HG02938 (cell line): Measurements from ENCODE around the gene MAP3K6.

Experiments
- ATAC-seq: cut with Tn5 transposase; IDR thresholded peaks from one replicate; pipeline ENCODE4 v1.9.1; 2021; ENCODE audit warnings: mild to moderate bottlenecking, moderate library complexity; ENCODE audit not compliant: unreplicated experiment

MAP3K6 gene

DNA sequence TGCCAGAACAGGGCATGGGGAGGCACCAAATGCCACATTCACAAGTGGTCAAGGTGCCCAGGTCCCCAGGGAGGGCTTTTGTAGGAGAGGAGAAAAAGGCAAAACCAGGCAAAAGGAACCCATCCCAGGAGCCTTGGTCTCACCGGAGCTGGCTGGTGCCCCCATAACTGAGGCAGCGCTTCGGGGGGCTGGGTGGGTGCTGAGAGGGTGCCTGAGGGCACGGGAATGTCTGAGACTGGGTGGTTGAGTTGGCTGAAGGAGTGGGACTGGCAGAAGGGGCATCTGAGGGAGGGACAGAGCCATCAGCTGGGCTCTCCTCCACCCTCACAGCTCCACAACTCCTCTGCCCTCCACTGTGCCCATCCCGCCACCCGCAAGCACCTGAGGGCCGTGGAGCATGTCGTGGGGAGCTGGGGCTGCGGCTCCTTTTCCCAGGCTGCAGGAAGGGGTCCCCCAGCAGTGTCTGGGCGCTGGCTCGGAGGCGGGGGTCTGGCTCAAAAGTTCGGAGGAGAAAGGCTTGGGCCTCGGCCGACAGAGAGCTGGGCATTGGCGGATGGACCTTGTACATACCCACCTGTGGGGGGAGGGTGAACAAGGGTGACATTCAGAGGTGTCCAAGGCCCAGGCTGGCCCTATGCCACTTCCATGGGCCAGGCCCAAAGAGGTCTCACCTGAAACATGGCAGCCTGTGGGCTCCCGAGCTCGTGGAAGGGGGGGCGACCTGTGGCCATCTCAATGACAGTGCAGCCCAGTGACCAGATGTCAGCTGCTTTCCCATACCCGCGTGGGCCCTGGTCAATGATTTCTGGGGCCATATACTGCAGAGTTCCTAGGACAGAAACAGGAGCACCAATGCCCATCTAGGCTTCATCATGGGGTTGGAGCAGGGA, 8.5 kb downstream of the MAP3K6 start:
- no peak for ATAC-seq

- ATAC-seq: no peak
Observed at GRCh38 chr1:27357281-27358037, 9.3 kb downstream of the MAP3K6 start.

GRCh38 chr1:27356619-27357280, 10.0 kb downstream of the MAP3K6 start:
- no peak for ATAC-seq

GRCh38 chr1:27356277-27356618, 10.5 kb downstream of the MAP3K6 start:
- no peak for ATAC-seq

DNA sequence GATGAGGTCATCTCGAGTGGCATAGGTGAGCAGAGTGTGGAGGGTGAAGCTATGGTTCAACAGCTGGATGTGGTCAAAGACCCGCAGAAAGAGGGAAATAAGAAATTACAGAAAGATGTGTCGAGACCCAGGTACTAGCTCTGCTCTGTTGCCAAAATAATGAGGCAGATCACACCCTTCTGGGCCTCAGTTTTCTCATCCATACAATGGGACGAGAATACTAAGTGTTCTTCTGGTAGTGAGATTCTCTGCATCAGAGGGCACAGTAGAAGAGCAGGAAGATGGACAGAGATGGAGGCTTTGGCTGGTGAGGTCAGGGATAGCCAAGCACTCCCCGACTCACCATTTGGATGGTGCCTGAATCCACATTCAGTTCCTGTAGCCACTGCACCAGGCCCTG, 11.1 kb downstream of the MAP3K6 start:
- ATAC-seq: no peak

- no peak for ATAC-seq
Observed at GRCh38 chr1:27353629-27354028, 13.1 kb downstream of the MAP3K6 start.

GRCh38 chr1:27353166-27353565, 13.6 kb downstream of the MAP3K6 start:
- no peak for ATAC-seq

- ATAC-seq: no peak
Observed at GRCh38 chr1:27351541-27352107, 15.1 kb downstream of the MAP3K6 start.

GRCh38 chr1:27350663-27351540, 15.9 kb downstream of the MAP3K6 start:
- ATAC-seq: no peak

- no peak for ATAC-seq
Observed at GRCh38 chr1:27349784-27350662, 16.7 kb downstream of the MAP3K6 start.

DNA sequence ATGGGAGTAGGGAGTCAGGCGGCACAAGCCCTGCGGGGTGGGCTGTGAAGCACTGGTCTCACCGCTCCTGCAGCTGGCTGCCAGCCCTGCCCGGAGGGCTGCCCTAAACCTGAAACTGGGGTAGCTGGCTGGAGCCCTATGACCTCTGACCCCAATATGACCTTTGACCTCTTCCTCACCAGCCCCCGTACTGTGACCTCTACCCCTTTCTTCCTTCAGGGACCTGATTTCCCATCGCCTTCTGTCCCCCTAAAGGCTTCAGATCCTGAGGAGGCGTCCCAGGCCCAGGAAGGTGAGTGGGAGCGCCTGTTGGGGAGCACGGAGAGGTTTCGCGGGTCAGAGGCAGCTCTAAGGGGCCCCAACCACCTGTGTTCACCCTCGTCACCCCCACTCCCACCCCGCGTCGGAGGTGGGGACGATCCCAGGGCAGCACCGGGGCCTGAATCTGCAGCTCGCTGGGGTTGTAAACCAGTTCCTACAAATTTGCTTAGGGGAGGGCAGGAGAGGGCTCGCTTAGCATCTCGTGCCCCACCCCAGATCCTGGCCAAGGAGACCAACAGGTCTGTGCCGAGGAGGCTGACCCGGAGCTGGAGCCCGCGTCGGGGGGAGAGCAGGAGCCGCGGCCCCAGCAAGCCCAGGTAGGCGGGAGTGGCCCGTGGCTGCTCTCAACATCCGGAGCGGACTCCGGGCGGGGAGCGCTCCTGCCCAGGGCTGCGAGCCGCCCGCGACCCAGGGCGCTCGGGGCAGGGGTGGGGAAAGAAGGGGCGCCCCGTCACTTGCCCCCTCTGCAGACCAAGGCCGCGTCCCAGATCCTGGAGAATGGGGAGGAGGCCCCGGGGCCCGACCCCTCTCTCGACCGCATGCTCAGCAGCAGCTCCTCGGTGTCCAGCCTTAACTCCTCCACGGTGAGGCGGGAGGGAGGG, 17.6 kb downstream of the MAP3K6 start:
- ATAC-seq: no peak

GRCh38 chr1:27346991-27347624, 19.7 kb downstream of the MAP3K6 start:
- no peak for ATAC-seq

- ATAC-seq: no peak
Observed at GRCh38 chr1:27346357-27346756, 20.4 kb downstream of the MAP3K6 start.

- no peak for ATAC-seq
Observed at GRCh38 chr1:27345272-27345671, 21.5 kb downstream of the MAP3K6 start.

DNA sequence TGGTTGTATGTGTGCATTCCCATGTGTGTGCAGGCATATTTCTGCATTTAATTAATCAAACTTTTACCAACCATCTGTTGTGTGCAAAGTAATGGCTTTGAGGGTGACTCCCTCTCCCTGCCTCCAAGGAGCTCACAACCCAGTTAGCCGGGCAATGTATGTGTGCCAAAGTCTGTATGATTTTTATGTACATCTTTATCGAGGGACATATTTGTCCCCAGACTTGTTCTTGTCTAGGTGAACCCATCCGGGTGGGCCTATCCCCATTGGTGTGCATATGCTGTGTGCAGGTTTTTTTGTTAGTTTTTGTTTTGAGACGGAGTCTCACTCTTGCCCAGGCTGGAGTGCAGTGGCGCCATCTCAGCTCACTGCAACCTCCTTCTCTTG, 23.1 kb downstream of the MAP3K6 start:
- no peak for ATAC-seq

DNA sequence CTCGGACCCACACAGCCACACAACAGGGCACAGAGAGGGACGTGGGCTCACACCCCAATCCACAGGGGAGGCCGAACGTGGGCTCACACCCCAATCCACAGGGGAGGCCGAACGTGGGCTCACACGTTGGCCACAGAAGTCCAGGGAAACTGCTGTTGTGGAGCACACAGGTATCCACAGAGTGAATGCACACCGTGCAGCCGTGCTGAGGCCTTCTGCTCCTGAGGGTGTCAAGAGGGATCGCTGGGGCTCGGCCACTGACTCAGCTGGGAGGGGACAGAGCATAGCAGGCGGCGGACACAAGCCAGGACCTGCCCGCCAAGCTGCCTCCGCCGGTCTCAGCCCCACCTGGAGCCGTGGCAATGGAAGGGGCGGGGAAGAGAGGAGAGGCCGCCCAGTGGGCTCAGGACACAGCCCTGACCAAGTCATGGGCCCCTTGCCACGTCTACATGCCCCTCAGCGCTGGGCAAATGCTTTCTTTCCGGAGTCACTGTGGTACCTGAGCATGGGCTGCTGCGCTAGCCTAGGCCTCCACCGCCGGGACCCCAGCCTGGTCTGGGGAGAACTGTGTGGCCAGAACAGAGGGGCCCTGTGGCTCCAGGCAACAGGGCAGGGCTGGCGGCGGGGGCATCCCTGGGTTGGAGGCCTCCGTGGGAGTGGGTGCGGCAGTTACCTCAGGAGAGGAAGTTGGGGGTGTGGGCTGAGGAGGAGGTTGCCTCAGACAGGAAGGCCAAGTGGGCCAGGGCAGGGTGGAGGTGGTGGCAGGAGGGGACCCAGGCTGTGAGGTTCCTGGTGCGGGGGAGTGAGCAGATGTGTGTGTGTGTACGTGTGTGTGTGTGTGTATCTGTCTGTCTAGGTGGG, 23.8 kb downstream of the MAP3K6 start:
- ATAC-seq: no peak

- no peak for ATAC-seq
Observed at GRCh38 chr1:27342391-27342777, 24.4 kb downstream of the MAP3K6 start.
